ENCODE measurements around the gene IBSP. TPM values are rescaled to one million over a fixed set of nuclear protein-coding genes. Genes with fewer than 3 reads are reported as not detected.

IBSP gene
- total RNA-seq, 3 donors from 2014 or later (not counting 1 experiment from before 2014, with no cell fraction given) = not detected

- Mint-ChIP-seq H3K4me3 (no peak overlapping the region), H3K27ac (no peak overlapping the region), H3K27me3 (ENCODE audit: low read depth in 2 of 2) (peaks cover 19 to 37% of the 10 kb centered on the region in 2 donors), H3K36me3 (no peaks in the 10 kb centered on the region), H3K4me1 (no peaks in the 10 kb centered on the region), H3K9me3 (no peaks in the 10 kb centered on the region)
- WGBS (ENCODE audit: insufficient coverage) = 96% methylated on average over 1 of the region's 2 CpGs
- TF ChIP-seq, protein P1, sequence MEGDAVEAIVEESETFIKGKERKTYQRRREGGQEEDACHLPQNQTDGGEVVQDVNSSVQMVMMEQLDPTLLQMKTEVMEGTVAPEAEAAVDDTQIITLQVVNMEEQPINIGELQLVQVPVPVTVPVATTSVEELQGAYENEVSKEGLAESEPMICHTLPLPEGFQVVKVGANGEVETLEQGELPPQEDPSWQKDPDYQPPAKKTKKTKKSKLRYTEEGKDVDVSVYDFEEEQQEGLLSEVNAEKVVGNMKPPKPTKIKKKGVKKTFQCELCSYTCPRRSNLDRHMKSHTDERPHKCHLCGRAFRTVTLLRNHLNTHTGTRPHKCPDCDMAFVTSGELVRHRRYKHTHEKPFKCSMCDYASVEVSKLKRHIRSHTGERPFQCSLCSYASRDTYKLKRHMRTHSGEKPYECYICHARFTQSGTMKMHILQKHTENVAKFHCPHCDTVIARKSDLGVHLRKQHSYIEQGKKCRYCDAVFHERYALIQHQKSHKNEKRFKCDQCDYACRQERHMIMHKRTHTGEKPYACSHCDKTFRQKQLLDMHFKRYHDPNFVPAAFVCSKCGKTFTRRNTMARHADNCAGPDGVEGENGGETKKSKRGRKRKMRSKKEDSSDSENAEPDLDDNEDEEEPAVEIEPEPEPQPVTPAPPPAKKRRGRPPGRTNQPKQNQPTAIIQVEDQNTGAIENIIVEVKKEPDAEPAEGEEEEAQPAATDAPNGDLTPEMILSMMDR (IDR thresholded peaks at IDR 0.05) = no peak
- no peak for DNase-seq
- no peak for ATAC-seq
- intact Hi-C loops (cut with micrococcal nuclease) = no loop called here
- Histone ChIP-seq H3K4me3 (ENCODE audit: low read length) (no peak overlapping the region), H3K9me3 (ENCODE audit: control insufficient read depth, insufficient read depth, low read length) (no peaks in the 10 kb centered on the region), H3K4me1 (ENCODE audit: control insufficient read depth, insufficient read depth, low read length) (no peaks in the 10 kb centered on the region), H3K27ac (ENCODE audit: low read length) (no peak overlapping the region), H3K36me3 (ENCODE audit: control insufficient read depth, insufficient read depth, low read length) (no peaks in the 10 kb centered on the region), H3K27me3 (ENCODE audit: control insufficient read depth, insufficient read depth, low read length) (peaks cover 4% of the 10 kb centered on the region)
Measured at GRCh38 chr4:87834401-87834800, 35.0 kb downstream of the IBSP start.

DNA sequence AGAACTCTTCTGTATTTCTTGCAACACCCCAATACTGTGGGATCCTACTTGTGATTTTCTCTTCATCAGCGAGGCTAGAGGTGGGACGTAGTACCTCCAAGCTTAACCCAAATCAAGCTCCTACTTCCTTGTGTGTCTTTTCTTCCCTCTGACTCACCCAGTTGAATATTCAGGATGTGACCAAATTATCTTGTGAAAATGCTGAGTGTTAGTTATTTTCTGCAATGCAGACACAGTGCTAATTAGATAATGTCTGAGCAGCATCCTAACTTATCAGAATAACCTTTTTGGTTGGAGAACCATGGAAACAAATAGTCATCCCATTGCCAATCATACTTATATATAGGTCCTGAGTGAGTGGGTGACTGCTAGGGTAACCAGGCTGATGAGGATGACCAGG, 35.8 kb downstream of the IBSP start:
- intact Hi-C loops (cut with micrococcal nuclease) = no loop called here

DNA sequence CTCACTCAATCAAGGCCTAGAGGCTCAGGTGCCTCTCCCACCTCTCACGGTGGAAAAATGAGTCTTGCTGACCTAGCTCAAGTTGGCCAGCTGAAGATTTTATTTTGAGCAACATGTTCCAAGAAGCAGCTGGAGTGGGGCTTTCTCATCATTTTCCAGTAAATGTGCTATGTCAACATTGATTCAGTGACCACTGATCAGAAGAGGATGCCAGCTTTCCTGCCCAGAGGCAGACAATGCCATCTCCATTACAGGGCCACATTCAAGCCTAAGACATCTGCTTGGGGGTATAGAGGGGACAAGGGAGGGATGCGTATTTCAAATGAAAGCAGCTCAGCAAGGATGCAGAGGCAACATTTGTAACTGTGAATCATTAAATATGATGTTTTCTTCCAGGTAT, 36.4 kb downstream of the IBSP start:
- H3K4me1 Mint-ChIP-seq = no peaks in the 10 kb centered on the region
- peaks cover 4% of the 10 kb centered on the region for H3K27me3 ChIP-seq (ENCODE audit: control insufficient read depth, insufficient read depth, low read length)
- no peaks in the 10 kb centered on the region for H3K9me3 ChIP-seq (ENCODE audit: control insufficient read depth, insufficient read depth, low read length)
- intact Hi-C loops (cut with micrococcal nuclease) = no loop called here
- H3K4me3 ChIP-seq (ENCODE audit: low read length) = no peak overlapping the region
- no peak for ATAC-seq
- H3K4me1 ChIP-seq (ENCODE audit: control insufficient read depth, insufficient read depth, low read length) = no peaks in the 10 kb centered on the region
- no peak overlapping the region for H3K27ac ChIP-seq (ENCODE audit: low read length)
- peaks cover 16 to 32% of the 10 kb centered on the region in 2 donors for H3K27me3 Mint-ChIP-seq (ENCODE audit: low read depth in 2 of 2)
- H3K9me3 Mint-ChIP-seq = no peaks in the 10 kb centered on the region
- no peaks in the 10 kb centered on the region for H3K36me3 ChIP-seq (ENCODE audit: control insufficient read depth, insufficient read depth, low read length)
- TF ChIP-seq, protein P1 (IDR thresholded peaks at IDR 0.05) = no peak
- H3K36me3 Mint-ChIP-seq = no peaks in the 10 kb centered on the region
- no peak overlapping the region for H3K4me3 Mint-ChIP-seq
- DNase-seq = no peak
- no peak overlapping the region for H3K27ac Mint-ChIP-seq
- 98% methylated on average over 2 of the region's 2 CpGs for WGBS (ENCODE audit: insufficient coverage)

More for the DNA sequence above, 35.8 kb downstream of the IBSP start:
- whole genome bisulfite sequencing (ENCODE audit: insufficient coverage) = 75% methylated on average over 2 of the region's 2 CpGs
- H3K36me3 Mint-ChIP-seq = no peaks in the 10 kb centered on the region
- ATAC-seq (no peak), DNase-seq (no peak)
- no peaks in the 10 kb centered on the region for H3K4me1 Mint-ChIP-seq
- no peaks in the 10 kb centered on the region for H3K9me3 ChIP-seq (ENCODE audit: control insufficient read depth, insufficient read depth, low read length)
- no peaks in the 10 kb centered on the region for H3K4me1 ChIP-seq (ENCODE audit: control insufficient read depth, insufficient read depth, low read length)
- no peak overlapping the region for H3K4me3 Mint-ChIP-seq
- no peak overlapping the region for H3K27ac ChIP-seq (ENCODE audit: low read length)
- H3K4me3 ChIP-seq (ENCODE audit: low read length) = no peak overlapping the region
- no peaks in the 10 kb centered on the region for H3K9me3 Mint-ChIP-seq
- no peaks in the 10 kb centered on the region for H3K36me3 ChIP-seq (ENCODE audit: control insufficient read depth, insufficient read depth, low read length)
- no peak overlapping the region for H3K27ac Mint-ChIP-seq
- peaks cover 4% of the 10 kb centered on the region for H3K27me3 ChIP-seq (ENCODE audit: control insufficient read depth, insufficient read depth, low read length)
- TF ChIP-seq, protein P1 (IDR thresholded peaks at IDR 0.05) = no peak
- peaks cover 16 to 32% of the 10 kb centered on the region in 2 donors for H3K27me3 Mint-ChIP-seq (ENCODE audit: low read depth in 2 of 2)

DNA sequence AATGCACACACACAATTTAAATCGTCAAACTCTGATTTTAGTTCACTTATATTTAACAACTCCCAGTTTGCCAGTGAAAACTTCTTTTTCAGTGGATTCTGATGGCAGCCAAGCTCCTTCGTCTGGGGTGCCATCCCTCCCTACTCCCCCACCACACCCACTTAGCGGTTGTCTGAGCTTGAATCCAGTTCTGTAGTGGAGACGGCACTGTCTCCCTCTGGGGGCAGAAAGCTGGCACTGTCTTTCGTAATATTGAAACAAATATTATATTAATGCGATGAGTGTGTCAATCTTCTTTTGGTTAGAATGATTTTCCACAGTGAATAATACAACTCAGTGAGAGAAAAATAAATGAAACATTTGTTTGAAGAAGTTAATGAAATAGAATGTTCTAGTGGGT, 38.9 kb downstream of the IBSP start:
- intact Hi-C loops (cut with micrococcal nuclease) = no loop called here
- H3K27me3 Mint-ChIP-seq (ENCODE audit: low read depth in 2 of 2) = peaks cover 12 to 29% of the 10 kb centered on the region in 2 donors

More for the DNA sequence above, 38.9 kb downstream of the IBSP start:
- no peak for ATAC-seq
- no peaks in the 10 kb centered on the region for H3K4me1 Mint-ChIP-seq
- Histone ChIP-seq H3K27me3 (ENCODE audit: control insufficient read depth, insufficient read depth, low read length) (peaks cover 5% of the 10 kb centered on the region), H3K4me3 (ENCODE audit: low read length) (no peak overlapping the region), H3K36me3 (ENCODE audit: control insufficient read depth, insufficient read depth, low read length) (no peaks in the 10 kb centered on the region), H3K4me1 (ENCODE audit: control insufficient read depth, insufficient read depth, low read length) (no peaks in the 10 kb centered on the region), H3K27ac (ENCODE audit: low read length) (no peak overlapping the region), H3K9me3 (ENCODE audit: control insufficient read depth, insufficient read depth, low read length) (no peaks in the 10 kb centered on the region)
- no peaks in the 10 kb centered on the region for H3K36me3 Mint-ChIP-seq
- no peaks in the 10 kb centered on the region for H3K9me3 Mint-ChIP-seq
- no peak for DNase-seq
- no peak overlapping the region for H3K27ac Mint-ChIP-seq
- 91% methylated on average over 6 of the region's 6 CpGs for WGBS (ENCODE audit: insufficient coverage)
- TF ChIP-seq, protein P1 (IDR thresholded peaks at IDR 0.05) = no peak
- H3K4me3 Mint-ChIP-seq = no peak overlapping the region

All from natural killer cell (primary cell).